ENCODE data around the gene TMEM63C.
"Not testable (repeated sequence)": the region's sequence is repeated elsewhere in the genome, so short reads cannot be mapped to it uniquely, and the experiment has no call there.

Gene TMEM63C

DNA sequence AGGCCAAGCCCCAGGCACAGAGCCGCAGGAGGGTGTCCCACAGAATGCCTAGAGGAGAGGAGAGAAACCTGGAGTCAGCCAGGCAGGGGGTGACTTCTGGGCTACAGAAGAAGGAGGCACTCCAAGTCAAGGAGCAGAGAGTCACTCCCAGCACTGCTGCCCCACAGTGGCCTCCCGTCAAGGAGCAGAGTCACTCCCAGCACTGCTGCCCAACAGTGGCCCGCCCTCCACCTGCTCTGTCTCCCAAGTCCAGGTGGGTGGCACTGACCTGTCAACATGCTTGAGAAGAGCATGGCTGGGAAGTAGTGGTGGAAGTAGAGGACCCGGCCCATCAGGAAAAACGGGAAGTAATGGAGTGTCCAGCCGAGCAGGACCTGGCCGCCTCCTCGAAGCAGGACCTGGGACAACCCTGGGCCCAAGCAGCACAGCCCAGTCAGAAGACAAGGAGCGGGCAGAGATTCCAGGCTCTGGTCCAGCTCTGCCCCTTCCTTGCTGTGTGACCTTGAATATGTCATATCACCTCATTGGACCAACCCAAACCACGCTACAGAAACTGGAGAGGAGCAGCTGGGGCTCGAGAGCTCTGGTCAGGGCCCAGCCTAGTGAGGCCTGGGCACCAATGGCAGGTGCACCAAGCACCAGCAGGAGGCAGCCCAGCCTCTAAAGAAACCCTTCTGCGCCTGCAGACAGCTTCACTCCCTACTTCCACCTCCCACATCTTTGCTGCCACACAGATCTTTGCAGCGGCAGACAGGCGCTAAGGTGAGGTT, 97.0 kb downstream of the TMEM63C start:
- no peak overlapping the region for H3K27ac ChIP-seq
- DNase-seq: no peak
- peaks cover 25% of the 10 kb centered on the region for H3K36me3 ChIP-seq
- TF ChIP-seq, protein P1, sequence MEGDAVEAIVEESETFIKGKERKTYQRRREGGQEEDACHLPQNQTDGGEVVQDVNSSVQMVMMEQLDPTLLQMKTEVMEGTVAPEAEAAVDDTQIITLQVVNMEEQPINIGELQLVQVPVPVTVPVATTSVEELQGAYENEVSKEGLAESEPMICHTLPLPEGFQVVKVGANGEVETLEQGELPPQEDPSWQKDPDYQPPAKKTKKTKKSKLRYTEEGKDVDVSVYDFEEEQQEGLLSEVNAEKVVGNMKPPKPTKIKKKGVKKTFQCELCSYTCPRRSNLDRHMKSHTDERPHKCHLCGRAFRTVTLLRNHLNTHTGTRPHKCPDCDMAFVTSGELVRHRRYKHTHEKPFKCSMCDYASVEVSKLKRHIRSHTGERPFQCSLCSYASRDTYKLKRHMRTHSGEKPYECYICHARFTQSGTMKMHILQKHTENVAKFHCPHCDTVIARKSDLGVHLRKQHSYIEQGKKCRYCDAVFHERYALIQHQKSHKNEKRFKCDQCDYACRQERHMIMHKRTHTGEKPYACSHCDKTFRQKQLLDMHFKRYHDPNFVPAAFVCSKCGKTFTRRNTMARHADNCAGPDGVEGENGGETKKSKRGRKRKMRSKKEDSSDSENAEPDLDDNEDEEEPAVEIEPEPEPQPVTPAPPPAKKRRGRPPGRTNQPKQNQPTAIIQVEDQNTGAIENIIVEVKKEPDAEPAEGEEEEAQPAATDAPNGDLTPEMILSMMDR (IDR thresholded peaks at IDR 0.05; ENCODE audit: low read depth, low read length): peak; percentile 53
- H3K9me3 ChIP-seq (ENCODE audit: severe bottlenecking): no peaks in the 10 kb centered on the region
- H3K27me3 ChIP-seq (ENCODE audit: insufficient read depth, low read depth, severe bottlenecking): no peaks in the 10 kb centered on the region
- H3K4me3 ChIP-seq (ENCODE audit: low read depth, low read length): no peak overlapping the region

DNA sequence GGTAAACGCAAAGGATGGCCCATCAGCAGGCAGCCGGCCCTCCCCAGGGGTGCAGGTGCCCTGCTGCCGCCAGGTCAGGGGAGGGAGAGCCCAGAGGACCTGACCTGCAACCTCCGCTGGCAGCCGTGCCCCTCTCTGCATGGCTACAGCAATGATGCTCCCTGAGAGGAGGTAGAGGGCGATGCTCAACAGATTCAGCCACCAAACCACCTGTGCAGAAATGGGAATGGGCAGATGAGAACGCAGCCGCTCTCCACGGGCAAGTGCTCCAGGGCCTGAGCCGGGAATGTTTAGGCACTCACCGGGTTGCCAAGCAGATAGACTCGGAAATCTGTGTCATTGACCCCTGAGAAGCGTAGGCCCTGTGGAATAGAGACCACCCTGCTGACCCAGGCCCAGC, 98.1 kb downstream of the TMEM63C start:
- TF ChIP-seq, protein P1 (IDR thresholded peaks at IDR 0.05; ENCODE audit: low read depth, low read length): no peak
- peaks cover 29% of the 10 kb centered on the region for H3K36me3 ChIP-seq
- no peaks in the 10 kb centered on the region for H3K9me3 ChIP-seq (ENCODE audit: severe bottlenecking)
- H3K27ac ChIP-seq: no peak overlapping the region
- no peak for DNase-seq
- no peaks in the 10 kb centered on the region for H3K27me3 ChIP-seq (ENCODE audit: insufficient read depth, low read depth, severe bottlenecking)
- H3K4me3 ChIP-seq (ENCODE audit: low read depth, low read length): no peak overlapping the region

DNA sequence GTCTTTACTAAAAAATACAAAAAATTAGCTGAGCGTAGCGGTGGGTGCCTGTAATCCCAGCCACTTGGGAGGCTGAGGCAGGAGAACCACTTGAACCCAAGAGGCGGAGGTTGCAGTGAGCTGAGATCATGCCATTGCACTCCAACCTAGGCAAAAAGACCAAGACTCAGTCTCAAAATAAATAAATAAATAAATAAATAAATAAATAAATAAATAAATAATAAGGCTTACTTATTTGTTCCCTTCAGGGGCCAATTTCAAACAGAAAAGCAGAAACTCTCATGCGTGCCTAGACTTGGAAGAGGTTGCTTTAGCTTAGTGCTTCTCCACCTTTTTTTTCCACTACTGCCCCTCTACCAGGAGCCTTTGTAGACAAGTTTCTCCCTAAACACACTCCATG, 99.3 kb downstream of the TMEM63C start:
- peaks cover 40% of the 10 kb centered on the region for H3K36me3 ChIP-seq
- H3K27me3 ChIP-seq (ENCODE audit: insufficient read depth, low read depth, severe bottlenecking); H3K27ac ChIP-seq; H3K4me3 ChIP-seq (ENCODE audit: low read depth, low read length); H3K9me3 ChIP-seq (ENCODE audit: severe bottlenecking); DNase-seq: not testable (repeated sequence)

DNA sequence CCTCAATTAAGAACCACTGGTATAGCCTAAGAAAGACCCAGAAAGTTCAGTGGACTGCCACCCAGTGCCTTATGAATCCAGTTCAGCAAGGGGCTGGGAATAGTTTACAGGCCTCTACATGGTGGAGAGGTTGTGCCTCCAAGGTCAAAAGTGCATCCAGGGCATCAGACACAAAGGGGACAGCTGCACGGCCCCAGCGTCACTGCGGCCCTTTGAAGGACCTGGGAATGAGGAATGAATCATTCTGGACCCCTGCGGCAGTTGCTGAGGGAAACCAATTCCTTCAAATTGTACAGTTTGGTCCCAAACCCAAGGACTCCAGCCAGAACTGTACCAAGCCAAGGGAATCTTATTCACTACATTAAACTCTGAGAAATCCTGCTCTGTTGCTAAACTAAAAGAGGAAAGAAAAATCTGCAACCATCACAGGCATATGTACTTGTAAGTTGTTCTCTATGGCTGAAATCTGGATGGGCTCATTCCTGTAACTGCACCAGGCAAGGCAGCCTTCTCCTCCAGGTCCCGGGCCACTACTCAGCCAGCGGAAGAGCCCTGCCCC, 100.3 kb downstream of the TMEM63C start:
- no peaks in the 10 kb centered on the region for H3K27me3 ChIP-seq (ENCODE audit: insufficient read depth, low read depth, severe bottlenecking)
- no peaks in the 10 kb centered on the region for H3K9me3 ChIP-seq (ENCODE audit: severe bottlenecking)
- TF ChIP-seq, protein P1 (IDR thresholded peaks at IDR 0.05; ENCODE audit: low read depth, low read length): no peak
- no peak overlapping the region for H3K4me3 ChIP-seq (ENCODE audit: low read depth, low read length)
- H3K36me3 ChIP-seq: peaks cover 49% of the 10 kb centered on the region
- no peak for DNase-seq
- no peak overlapping the region for H3K27ac ChIP-seq

DNA sequence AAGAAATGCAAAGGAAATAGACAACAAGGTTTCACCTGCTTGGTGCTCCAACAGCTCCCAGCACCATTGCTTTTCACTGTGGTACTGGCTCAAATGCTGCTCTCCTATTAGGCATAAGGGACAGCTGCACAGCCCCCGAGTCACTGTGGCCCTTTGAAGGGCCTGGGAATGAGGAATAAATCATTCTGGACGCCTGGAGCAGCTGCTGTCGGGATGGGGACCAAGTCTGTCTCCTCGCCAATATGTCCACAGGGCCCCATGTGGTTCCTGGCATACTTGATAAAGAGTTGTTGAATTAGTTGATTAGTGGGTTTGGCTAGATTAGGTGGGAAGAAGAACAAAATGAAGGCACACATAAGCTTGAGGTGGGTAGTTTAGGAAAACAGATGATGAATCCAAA, 102.5 kb downstream of the TMEM63C start:
- peaks cover 50% of the 10 kb centered on the region for H3K36me3 ChIP-seq
- no peak overlapping the region for H3K27ac ChIP-seq
- no peaks in the 10 kb centered on the region for H3K27me3 ChIP-seq (ENCODE audit: insufficient read depth, low read depth, severe bottlenecking)
- H3K4me3 ChIP-seq (ENCODE audit: low read depth, low read length): no peak overlapping the region
- H3K9me3 ChIP-seq (ENCODE audit: severe bottlenecking): no peaks in the 10 kb centered on the region
- TF ChIP-seq, protein P1 (IDR thresholded peaks at IDR 0.05; ENCODE audit: low read depth, low read length): no peak
- DNase-seq: no peak

DNA sequence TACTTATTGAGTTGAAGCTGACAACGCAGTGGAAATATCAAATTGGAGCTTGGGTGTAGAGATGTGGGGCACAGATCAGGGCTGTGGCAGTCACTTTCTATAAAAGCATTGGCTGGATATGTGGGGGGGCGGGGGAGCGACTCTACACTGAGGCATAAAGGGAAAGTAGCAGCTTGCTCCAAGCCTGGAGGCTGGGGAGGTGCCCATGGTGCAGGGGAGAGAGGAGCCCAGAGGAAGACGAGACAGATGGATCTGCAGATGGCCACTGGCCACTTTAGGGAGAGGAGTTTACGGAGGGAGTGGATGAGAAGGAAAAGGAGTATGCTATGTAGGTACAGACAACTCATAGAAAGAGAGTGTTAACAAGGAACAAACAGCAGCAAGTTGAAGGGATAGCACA, 102.9 kb downstream of the TMEM63C start:
- Histone ChIP-seq H3K4me3 (ENCODE audit: low read depth, low read length) (no peak overlapping the region), H3K9me3 (ENCODE audit: severe bottlenecking) (no peaks in the 10 kb centered on the region), H3K36me3 (peaks cover 49% of the 10 kb centered on the region), H3K27me3 (ENCODE audit: insufficient read depth, low read depth, severe bottlenecking) (no peaks in the 10 kb centered on the region), H3K27ac (no peak overlapping the region)
- peak; percentile 28 for DNase-seq
- TF ChIP-seq, protein P1 (IDR thresholded peaks at IDR 0.05; ENCODE audit: low read depth, low read length): no peak
